HepG2 (cell line): ENCODE measurements around the gene C1QBP. TPM values are rescaled to one million over a fixed set of nuclear protein-coding genes. Genes with fewer than 3 reads are reported as not detected.

Source experiments
- FLYWCH1 ChIP-seq: sonication (generic); formaldehyde crosslinking; IDR thresholded peaks from 2 replicates; pipeline ENCODE4 v1.8.1; 2023; ENCODE audit warnings: mild to moderate bottlenecking, missing genetic modification reagents
- JUND ChIP-seq: sonication (generic); formaldehyde crosslinking; IDR thresholded peaks from 2 replicates; pipeline ENCODE4 v1.8.0; 2022; ENCODE audit warnings: mild to moderate bottlenecking, missing genetic modification reagents
- NONO ChIP-seq, 2 experiments: fragments of 450-650 bp in 1 of 2; sonication (generic) in 1 of 2; formaldehyde crosslinking in 1 of 2; IDR thresholded peaks in 1 of 2; conservative IDR thresholded peaks in 1 of 2; 2 replicates each; pipeline versions ENCODE4 v1.6.1 to v1.8.0; 2017 to 2022; ENCODE audit warnings: mild to moderate bottlenecking in 1 of 2, missing genetic modification reagents in 1 of 2, moderate library complexity in 1 of 2
- PREB ChIP-seq: sonication (generic); formaldehyde crosslinking; IDR thresholded peaks from 2 replicates; pipeline ENCODE4 v1.4.0; 2020; ENCODE audit warnings: missing genetic modification reagents
- YEATS2 ChIP-seq: sonication (generic); formaldehyde crosslinking; IDR thresholded peaks from 2 replicates; pipeline ENCODE4 v1.4.0; 2020; ENCODE audit warnings: missing genetic modification reagents, borderline replicate concordance
- YEATS4 ChIP-seq: sonication (generic); formaldehyde crosslinking; IDR thresholded peaks from 2 replicates; pipeline ENCODE4 v1.4.0; 2020; ENCODE audit warnings: missing genetic modification reagents, borderline replicate concordance
- ZBTB20 ChIP-seq: sonication (generic); formaldehyde crosslinking; IDR thresholded peaks from 2 replicates; pipeline ENCODE4 v1.8.1; 2023; ENCODE audit warnings: missing genetic modification reagents, low read depth, mild to moderate bottlenecking, borderline replicate concordance
- ZNF207 ChIP-seq: fragments of 450-650 bp; IDR thresholded peaks from 2 replicates; pipeline ENCODE4 v1.6.1; 2016; ENCODE audit warnings: antibody characterized with exemption, borderline replicate concordance
- ZNF589 ChIP-seq: sonication (generic); formaldehyde crosslinking; conservative IDR thresholded peaks from 2 replicates; pipeline ENCODE4 v1.8.0; 2022; ENCODE audit warnings: mild to moderate bottlenecking, moderate library complexity, missing genetic modification reagents
- ZNF773 ChIP-seq: sonication (generic); formaldehyde crosslinking; IDR thresholded peaks from 2 replicates; pipeline ENCODE4 v1.4.0; 2020; ENCODE audit warnings: missing genetic modification reagents, borderline replicate concordance
- polyA plus RNA-seq, 8 experiments: library from polyadenylated mRNA; depleted of rRNA in 3 of 8; stranded (reverse) in 7 of 8; unstranded in 1 of 8; fragments of >200 nt; fragmentation: Illumina TruSeq in 4 of 8; extraction: Trizol in 4 of 8; gene quantifications; 2 replicates each; pipeline versions ENCODE4 v1.2.1 to v1.2.3, GENCODE V29; 2011 to 2016; ENCODE audit warnings: low read depth in 4 of 8, missing spikeins in 1 of 8, mixed read lengths in 1 of 8; ENCODE audit not compliant: insufficient read depth in 1 of 8
- total RNA-seq, 5 experiments: library from RNA; depleted of rRNA; stranded (reverse); fragments of >200 nt; fragmentation: Illumina TruSeq; extraction: Trizol; gene quantifications; 2 replicates each; pipeline ENCODE4 v1.2.3, GENCODE V29; 2016; ENCODE audit warnings: low read depth in 1 of 5
- TF ChIP-seq, protein P1 (sequence below): IDR thresholded peaks from 2 replicates; pipeline ENCODE4 v1.6.1; 2012; ENCODE audit warnings: low read depth, low read length, improper control_type of control experiment
- TF ChIP-seq, protein P2 (sequence below): IDR thresholded peaks from 2 replicates; pipeline ENCODE4 v1.6.1; 2012; ENCODE audit warnings: inconsistent platforms
- TF ChIP-seq, protein P3 (sequence below): sonication (generic); formaldehyde crosslinking; IDR thresholded peaks from 2 replicates; pipeline ENCODE4 v1.4.0; 2020; ENCODE audit warnings: mild to moderate bottlenecking, missing genetic modification reagents
- TF ChIP-seq, protein P4 (sequence below): sonication (generic); formaldehyde crosslinking; IDR thresholded peaks from 2 replicates; pipeline ENCODE4 v1.5.0; 2020; ENCODE audit warnings: missing genetic modification reagents, mild to moderate bottlenecking, borderline replicate concordance

C1QBP gene
- total and polyA plus RNA-seq, 2 of the 13 experiments (the other 11 are each of a cell fraction or from before 2014, with no cell fraction given) = 219 to 680 TPM

DNA sequence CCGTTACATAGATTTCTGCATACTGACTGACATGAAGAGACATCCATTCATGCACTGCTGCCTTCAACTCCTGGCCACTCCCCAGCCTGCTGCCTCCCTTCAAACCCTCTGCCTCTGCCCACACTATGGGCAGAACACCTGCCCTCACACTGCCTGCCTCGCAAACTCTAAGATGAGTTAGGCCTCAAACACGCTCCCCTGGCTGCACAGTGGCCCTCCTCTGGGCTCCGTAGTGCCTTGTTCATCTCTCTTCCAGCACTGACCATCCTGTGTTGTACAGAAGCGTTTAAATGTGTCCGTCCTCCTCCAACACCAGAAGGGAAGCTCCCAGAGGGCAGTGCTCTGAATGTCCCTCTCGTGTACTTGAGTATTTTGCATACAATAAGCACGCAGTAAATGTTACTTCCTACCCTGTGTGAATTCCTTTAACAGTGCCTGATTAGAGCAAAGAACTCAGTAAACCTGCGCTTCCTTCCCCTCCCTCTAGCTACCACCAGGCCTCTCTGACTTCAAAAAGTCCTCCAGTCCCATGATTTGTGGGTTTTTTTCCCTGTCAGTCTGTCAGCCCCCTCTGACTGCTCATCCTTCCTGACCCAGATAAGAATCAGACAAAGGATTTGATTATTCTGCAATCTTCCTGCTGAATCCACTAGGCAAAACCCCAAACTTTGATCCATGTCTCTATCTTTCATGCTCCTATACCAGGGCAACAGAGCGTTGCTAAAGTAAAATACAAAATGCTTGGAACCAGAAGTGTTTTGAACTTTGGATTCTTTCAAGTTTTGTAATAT is 26.0 kb upstream of the C1QBP start (continued):
- no peak for TF ChIP-seq ZNF207
- TF ChIP-seq, protein P1, sequence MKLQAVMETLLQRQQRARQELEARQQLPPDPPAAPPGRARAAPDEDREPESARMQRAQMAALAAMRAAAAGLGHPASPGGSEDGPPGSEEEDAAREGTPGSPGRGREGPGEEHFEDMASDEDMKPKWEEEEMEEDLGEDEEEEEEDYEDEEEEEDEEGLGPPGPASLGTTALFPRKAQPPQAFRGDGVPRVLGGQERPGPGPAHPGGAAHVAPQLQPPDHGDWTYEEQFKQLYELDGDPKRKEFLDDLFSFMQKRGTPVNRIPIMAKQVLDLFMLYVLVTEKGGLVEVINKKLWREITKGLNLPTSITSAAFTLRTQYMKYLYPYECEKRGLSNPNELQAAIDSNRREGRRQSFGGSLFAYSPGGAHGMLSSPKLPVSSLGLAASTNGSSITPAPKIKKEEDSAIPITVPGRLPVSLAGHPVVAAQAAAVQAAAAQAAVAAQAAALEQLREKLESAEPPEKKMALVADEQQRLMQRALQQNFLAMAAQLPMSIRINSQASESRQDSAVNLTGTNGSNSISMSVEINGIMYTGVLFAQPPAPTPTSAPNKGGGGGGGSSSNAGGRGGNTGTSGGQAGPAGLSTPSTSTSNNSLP = peak; percentile 66
- TF ChIP-seq FLYWCH1 = no peak
- TF ChIP-seq, protein P2, sequence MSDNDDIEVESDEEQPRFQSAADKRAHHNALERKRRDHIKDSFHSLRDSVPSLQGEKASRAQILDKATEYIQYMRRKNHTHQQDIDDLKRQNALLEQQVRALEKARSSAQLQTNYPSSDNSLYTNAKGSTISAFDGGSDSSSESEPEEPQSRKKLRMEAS = peak; percentile 41; the same call in 1 of the 2 replicates
- no peak for TF ChIP-seq NONO (IDR thresholded peaks at IDR 0.05)
- TF ChIP-seq NONO (CRISPR knock-in tag; conservative IDR thresholded peaks at IDR 0.05) = 0 out of 2 replicates have a peak, but pooled peaks have one; percentile 41
- TF ChIP-seq PREB (CRISPR knock-in tag) = no peak
- no peak for TF ChIP-seq JUND (CRISPR knock-in tag)
- no peak for TF ChIP-seq ZNF773 (CRISPR knock-in tag)
- TF ChIP-seq ZNF589 = no peak
- TF ChIP-seq ZBTB20 (CRISPR knock-in tag) = 0 out of 2 replicates have a peak, but pooled peaks have one; percentile 38
- peak; percentile 51; the same call in 1 of the 2 replicates for TF ChIP-seq YEATS2 (CRISPR knock-in tag)
- TF ChIP-seq, protein P3, sequence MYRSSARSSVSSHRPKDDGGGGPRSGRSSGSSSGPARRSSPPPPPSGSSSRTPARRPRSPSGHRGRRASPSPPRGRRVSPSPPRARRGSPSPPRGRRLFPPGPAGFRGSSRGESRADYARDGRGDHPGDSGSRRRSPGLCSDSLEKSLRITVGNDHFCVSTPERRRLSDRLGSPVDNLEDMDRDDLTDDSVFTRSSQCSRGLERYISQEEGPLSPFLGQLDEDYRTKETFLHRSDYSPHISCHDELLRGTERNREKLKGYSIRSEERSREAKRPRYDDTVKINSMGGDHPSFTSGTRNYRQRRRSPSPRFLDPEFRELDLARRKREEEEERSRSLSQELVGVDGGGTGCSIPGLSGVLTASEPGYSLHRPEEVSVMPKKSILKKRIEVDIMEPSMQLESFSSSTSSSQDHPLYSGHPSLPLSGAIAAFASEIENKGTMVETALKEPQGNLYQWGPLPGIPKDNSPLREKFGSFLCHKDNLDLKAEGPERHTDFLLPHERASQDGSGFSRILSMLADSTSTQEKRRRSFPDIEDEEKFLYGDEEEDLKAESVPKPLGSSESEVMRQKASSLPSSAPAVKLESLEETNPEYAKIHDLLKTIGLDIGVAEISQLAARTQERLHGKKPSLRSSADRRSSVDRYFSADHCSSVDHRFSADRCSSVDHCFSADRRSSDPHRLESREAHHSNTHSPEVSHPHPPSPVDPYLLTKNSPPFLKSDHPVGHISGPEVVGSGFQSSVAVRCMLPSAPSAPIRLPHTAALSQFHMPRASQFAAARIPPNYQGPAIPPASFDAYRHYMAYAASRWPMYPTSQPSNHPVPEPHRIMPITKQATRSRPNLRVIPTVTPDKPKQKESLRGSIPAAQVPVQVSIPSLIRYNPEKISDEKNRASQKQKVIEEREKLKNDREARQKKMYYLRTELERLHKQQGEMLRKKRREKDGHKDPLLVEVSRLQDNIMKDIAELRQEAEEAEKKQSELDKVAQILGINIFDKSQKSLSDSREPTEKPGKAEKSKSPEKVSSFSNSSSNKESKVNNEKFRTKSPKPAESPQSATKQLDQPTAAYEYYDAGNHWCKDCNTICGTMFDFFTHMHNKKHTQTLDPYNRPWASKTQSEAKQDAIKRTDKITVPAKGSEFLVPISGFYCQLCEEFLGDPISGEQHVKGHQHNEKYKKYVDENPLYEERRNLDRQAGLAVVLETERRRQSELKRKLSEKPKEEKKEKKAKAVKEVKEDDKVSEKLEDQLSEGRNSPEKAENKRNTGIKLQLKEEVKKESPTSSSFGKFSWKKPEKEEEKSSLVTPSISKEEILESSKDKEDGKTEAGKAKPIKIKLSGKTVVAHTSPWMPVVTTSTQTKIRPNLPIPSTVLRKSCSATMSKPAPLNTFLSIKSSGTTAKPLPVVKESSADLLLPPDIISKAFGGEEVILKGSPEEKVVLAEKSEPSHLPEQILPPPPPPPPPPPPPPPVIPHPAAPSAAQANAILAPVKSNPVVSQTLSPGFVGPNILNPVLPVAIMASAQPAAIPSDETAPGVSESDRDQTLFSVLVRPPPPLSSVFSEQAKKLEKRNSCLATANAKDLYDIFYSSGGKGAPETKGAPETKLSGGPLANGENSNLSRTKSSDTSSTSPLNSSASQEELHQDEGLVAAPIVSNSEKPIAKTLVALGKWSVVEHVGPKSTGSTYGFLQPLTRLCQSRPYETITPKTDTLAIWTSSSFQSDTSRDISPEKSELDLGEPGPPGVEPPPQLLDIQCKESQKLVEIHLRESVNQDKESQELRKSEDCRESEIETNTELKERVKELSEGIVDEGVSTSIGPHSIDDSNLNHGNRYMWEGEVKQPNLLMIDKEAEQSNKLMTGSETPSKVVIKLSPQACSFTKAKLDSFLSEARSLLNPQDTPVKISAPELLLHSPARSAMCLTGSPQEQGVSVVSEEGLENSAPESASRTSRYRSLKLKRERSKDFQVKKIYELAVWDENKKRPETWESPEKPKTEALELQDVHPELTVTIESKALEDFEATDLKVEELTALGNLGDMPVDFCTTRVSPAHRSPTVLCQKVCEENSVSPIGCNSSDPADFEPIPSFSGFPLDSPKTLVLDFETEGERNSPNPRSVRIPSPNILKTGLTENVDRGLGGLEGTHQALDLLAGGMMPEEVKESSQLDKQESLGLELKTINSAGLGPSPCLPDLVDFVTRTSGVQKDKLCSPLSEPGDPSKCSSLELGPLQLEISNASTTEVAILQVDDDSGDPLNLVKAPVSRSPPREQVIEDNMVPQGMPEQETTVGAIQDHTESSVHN = no peak
- TF ChIP-seq, protein P4, sequence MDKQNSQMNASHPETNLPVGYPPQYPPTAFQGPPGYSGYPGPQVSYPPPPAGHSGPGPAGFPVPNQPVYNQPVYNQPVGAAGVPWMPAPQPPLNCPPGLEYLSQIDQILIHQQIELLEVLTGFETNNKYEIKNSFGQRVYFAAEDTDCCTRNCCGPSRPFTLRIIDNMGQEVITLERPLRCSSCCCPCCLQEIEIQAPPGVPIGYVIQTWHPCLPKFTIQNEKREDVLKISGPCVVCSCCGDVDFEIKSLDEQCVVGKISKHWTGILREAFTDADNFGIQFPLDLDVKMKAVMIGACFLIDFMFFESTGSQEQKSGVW (CRISPR knock-in tag) = no peak
- peak; percentile 34; the same call in 1 of the 2 replicates for TF ChIP-seq YEATS4 (CRISPR knock-in tag)
